HG02798 (cell line): Measurements from ENCODE around the gene KLF15.

Source experiments
- ATAC-seq: cut with Tn5 transposase; IDR thresholded peaks from one replicate; pipeline ENCODE4 v1.9.1; 2021; ENCODE audit warnings: mild to moderate bottlenecking; ENCODE audit not compliant: unreplicated experiment, poor library complexity

Gene KLF15

GRCh38 chr3:126309861-126310655, 47.1 kb downstream of the KLF15 start:
- no peak for ATAC-seq

- ATAC-seq: no peak
Observed at GRCh38 chr3:126309165-126309564, 48.0 kb downstream of the KLF15 start.

- no peak for ATAC-seq
Observed at GRCh38 chr3:126308394-126309125, 48.6 kb downstream of the KLF15 start.

- ATAC-seq: no peak
Observed at GRCh38 chr3:126307591-126308393, 49.4 kb downstream of the KLF15 start.

- ATAC-seq: no peak
Observed at GRCh38 chr3:126306888-126307482, 50.2 kb downstream of the KLF15 start.

GRCh38 chr3:126306397-126306796, 50.8 kb downstream of the KLF15 start:
- no peak for ATAC-seq

- no peak for ATAC-seq
Observed at GRCh38 chr3:126305427-126305826, 51.8 kb downstream of the KLF15 start.

- ATAC-seq: no peak
Observed at GRCh38 chr3:126304704-126305103, 52.5 kb downstream of the KLF15 start.

- ATAC-seq: no peak
Observed at GRCh38 chr3:126304291-126304690, 52.9 kb downstream of the KLF15 start.

- no peak for ATAC-seq
Observed at GRCh38 chr3:126303272-126303671, 53.9 kb downstream of the KLF15 start.

- ATAC-seq: no peak
Observed at GRCh38 chr3:126300761-126301481, 56.3 kb downstream of the KLF15 start.

- no peak for ATAC-seq
Observed at GRCh38 chr3:126300001-126300760, 57.0 kb downstream of the KLF15 start.

- no peak for ATAC-seq
Observed at GRCh38 chr3:126295407-126295939, 61.7 kb downstream of the KLF15 start.

- ATAC-seq: no peak
Observed at GRCh38 chr3:126294211-126294808, 62.9 kb downstream of the KLF15 start.

- ATAC-seq: no peak
Observed at GRCh38 chr3:126293370-126294082, 63.7 kb downstream of the KLF15 start.
